Stimulated activated CD4-positive, alpha-beta T cell treated with anti-CD3 and anti-CD28 coated beads, TNF-alpha, amount 100 ng/mL, for 1 hour (primary cell): ENCODE results near the gene CNNM3.
A peak's percentile ranks its signal among the peaks of the same experiment; 100 is the strongest.
"Not testable (repeated sequence)": the region's sequence is repeated elsewhere in the genome, so short reads cannot be mapped to it uniquely, and the experiment has no call there.

Experiments
- DNase-seq, 3 donors: peaks; one replicate each; pipeline ENCODE4 v3.0.0-alpha.2; 2020; ENCODE audit warnings: low read depth in 3 of 3, low spot score in 1 of 3

Gene CNNM3

GRCh38 chr2:96816127-96816835 lies at the start of gene CNNM3:
Gene CNNM3 (plus strand): TSS chr2:96816268. CDS start chr2:96816278, 10 bp downstream.
- DNase-seq = peak; percentile 91 to 95 (median 92)

DNA sequence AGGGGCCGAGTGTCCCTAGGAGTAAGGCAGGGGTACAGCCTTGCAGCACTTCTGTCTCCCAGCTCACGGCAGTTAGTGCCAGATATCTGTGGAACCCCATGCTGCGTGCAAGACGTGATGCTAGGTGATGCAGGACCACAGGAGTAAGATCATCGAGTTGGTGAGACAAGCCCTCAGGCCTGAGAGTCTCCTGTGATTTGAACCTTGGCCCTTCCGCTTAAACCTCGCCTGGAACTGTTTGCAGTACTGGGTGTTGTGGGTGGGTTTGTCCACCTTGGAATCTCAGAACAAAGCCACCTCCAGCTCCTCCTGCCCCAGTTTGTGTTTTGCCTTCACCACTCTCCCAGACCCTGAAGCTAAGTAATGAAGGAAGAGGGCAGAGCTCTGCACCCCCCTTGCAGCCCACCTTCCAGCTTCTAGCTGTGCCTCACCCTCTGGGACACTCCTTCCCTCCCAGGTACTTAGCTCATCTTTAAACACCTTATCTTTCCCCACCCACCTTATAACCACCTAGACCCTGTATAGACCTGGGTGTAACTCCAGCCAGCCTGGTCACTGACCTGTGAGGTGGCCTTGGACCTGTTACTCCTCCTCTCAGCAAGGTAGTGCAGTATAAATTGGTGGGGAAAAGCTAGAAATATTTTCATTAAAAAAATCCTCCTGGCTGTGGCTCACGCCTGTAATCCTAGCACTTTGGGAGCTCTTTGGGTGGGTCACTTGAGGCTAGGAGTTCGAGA lies 48.8 kb upstream of the CNNM3 start:
- DNase-seq = no peak

DNA sequence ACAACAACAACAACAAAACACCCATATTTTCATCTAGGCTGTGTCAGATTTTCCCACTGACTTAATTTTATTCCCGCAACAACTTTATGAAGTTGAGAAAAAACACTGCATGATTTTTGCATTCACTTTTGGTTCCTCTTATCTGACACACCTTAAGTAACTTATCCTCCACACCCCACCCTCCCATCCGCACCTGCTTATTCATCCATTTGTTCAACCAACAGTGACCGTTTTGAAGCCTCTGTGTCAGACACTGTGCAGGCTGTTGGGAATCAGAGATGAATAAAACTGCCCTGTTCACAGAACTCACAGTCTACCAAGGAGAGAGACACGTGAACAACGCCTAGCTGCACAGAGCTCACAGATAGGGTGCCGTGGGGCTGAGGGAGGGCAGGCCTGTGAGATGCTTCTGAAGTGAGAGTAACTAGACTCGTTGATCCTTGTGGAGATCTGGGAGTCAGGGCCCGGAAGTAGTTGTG lies 47.9 kb upstream of the CNNM3 start:
- no peak for DNase-seq

DNA sequence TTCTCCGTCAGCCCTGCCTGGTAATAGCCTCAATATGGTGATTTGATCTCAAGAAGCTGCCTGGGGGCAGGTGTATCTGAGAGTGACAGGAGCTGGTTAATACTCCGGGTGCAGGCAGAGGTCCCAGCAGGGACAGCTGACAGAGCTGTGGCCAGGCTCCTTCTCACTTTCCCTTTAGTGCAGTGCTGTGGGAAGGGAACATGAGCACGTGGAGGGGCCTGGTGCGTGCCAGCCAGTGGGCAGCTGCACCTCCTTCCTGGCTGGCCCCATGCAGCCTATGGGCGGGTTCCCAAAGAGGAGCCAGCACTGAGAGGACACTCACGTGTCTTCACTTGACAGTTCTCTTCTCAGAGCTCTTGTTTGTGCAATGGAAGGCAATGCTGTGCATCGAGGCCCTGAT lies 46.3 kb upstream of the CNNM3 start:
- DNase-seq = no peak

GRCh38 chr2:96770442-96771202 lies 45.4 kb upstream of the CNNM3 start:
- DNase-seq = no peak

- no peak for DNase-seq
Observed at GRCh38 chr2:96771796-96772618, 44.1 kb upstream of the CNNM3 start.

- DNase-seq = no peak
Observed at GRCh38 chr2:96772903-96773671, 43.0 kb upstream of the CNNM3 start.

GRCh38 chr2:96773922-96774321 lies 42.1 kb upstream of the CNNM3 start:
- no peak for DNase-seq

DNA sequence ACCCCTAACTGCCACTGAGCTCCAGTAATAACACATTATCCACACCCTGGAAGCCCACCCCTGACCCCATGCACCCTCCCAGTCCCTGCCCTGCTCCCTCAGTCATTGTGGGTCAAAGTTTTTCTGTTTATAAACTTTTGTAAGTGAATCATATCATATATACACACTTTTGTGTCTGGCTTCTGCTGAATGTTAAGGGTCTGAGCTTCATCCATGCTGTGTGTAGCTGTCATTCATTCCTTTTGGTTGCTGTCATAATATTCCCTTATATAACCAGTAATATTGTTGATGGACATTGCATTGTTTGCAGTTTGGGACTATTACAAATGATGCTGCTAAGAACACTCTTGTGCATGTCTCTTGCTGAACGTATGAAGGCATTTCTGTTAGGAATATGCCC lies 40.9 kb upstream of the CNNM3 start:
- no peak for DNase-seq

DNA sequence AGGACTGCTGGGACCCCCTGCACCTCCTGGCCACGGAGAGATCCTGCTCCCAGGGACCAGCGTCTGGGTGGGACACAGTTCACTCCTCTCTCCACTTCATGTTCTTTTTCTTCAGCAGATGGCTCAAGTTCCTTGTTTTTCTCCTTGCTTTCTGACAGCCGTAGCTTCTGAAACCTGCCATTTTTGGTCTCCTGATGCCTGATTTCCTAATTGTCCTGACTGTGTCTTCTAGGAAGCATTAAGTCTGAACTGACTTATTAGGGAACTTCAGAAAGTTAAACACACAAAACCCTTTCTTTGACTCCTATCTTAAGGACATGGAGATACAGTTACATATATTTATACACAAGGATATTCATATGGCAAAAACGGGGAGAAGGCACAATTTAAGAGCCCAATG lies 32.7 kb upstream of the CNNM3 start:
- DNase-seq = no peak

- no peak for DNase-seq
Observed at GRCh38 chr2:96787411-96787810, 28.7 kb upstream of the CNNM3 start.

DNA sequence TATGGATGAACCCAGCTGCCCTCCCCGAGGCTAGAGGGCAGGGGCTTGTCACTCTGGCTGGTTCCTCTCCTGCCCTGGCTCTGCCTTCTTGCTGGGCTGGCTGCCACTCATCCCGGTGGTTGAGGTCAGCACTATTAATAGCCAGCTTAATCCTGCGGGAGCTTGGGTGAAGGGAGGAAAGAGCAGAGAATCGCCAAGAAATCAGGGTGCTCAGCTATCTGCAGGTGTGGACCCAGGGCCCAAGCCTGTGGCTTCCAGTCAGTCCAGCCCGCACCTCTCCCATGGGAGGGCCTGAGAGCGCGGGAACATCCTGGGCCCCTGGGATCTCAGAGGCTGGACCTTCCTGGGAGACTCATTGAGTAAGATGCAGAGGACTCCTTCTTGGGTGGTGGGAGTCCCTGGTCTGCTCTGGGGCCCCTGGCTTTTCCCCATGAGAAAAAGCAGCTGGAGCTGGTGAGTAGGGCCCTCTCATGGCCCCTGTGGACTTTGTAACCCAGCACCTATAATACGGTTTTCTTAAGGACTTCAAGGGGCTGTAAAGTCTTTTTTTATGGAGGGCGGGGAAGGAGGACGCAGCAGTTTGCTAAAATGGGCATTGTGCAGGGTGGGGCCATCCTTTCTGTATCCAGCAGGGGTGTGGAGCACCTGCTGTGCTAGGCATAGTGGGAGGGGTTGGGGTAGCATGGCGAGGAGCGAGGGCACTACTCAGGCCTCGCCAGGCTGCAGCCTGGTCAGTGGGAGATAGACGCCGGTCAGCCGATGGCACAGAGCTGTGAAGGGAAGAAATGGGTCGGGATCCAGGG lies 27.4 kb upstream of the CNNM3 start:
- DNase-seq = no peak

GRCh38 chr2:96789245-96789617 lies 26.8 kb upstream of the CNNM3 start:
- DNase-seq = no peak

DNA sequence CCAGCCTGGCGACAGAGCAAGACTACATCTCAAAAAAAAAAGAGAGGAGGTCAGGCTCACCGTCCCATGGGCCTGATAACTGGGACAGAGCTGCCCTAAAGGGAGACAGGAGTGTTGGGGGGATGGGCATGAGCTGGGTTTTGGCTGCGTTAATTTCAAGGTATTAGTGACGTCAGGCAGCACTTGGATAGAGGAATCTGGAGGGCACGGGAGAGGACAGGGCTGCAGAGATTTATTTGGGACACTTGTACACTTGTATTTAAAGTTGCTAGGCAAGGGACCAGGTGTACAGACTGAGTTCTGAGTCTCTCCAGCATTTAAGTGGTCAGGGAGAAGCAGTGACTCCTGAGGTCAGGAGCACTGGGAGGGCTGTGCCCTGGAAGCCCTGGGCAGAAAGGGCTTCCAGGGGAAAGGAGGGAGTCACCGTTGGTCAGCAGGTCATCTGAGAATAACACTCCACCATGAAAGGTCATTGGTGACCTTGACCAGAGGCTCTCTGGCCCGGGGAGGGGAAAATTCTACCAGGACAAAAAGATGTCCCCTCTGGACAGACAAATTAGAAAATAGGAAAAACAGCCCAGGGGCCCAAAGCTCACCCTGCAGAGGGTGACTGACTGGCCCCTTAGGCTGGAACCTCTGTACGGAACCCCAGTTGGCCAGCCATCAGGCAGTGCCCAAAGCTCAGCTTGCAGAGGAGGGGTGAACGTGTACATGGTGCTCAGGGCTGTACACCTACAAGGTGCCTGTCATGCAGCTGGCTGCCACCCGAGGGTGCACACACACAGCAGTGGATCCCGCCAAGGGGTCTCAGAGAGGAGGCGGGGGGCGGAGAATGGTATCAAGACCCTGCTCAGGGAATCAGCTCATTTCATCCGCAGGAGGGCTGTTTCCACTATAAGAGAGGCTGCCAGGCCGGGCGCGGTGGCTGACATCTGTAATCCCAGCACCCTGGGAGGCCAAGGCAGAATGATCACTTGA lies 23.0 kb upstream of the CNNM3 start:
- DNase-seq = no peak

DNA sequence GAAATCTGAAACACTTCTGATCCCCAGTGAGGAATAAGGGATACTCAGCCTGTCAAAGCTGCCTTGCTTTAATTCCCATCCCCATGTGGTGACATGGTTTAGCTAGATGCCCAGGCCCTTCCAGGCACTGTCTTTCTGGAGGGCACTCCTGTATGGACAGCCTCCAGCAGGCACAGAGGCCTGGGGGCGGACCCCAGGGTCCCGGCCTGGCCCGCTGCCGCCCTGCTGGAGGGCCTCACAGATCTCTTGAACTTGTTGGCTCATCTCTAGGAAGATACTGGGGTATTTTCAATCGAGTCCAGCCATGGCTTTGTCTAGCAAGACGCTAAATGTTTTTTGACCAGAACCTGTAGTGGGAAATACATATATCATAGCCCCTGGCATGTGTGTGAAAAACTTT lies 21.0 kb upstream of the CNNM3 start:
- DNase-seq = no peak

DNA sequence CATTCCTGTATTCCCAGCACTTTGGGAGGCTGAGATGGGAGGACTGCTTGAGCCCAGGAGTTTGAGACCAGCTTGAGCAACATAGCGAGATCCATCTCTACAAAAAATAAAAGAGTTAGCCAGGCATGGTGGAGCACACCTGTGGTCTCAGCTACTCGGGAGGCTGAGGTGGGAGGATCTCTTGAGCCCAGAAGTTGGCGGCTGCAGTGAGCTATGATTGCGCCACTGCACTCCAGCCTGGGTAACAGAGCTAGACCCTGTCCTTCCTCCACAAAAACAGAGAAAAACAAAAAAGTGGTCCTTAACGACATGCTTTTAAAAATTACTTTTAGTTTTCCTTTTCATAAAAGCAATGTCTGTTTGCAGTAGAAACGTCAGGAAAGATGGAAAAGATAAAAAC lies 19.6 kb upstream of the CNNM3 start:
- not testable (repeated sequence) for DNase-seq

GRCh38 chr2:96797066-96797625 lies 18.9 kb upstream of the CNNM3 start:
- no peak for DNase-seq
